GM21447 (cell line): ENCODE data around the gene SGSH.
A peak's percentile ranks its signal among the peaks of the same experiment; 100 is the strongest.
"Not testable (repeated sequence)": the region's sequence is repeated elsewhere in the genome, so short reads cannot be mapped to it uniquely, and the experiment has no call there.

Experiments
- ATAC-seq: cut with Tn5 transposase; IDR thresholded peaks from one replicate; pipeline ENCODE4 v1.9.1; 2021; ENCODE audit not compliant: unreplicated experiment

SGSH gene

DNA sequence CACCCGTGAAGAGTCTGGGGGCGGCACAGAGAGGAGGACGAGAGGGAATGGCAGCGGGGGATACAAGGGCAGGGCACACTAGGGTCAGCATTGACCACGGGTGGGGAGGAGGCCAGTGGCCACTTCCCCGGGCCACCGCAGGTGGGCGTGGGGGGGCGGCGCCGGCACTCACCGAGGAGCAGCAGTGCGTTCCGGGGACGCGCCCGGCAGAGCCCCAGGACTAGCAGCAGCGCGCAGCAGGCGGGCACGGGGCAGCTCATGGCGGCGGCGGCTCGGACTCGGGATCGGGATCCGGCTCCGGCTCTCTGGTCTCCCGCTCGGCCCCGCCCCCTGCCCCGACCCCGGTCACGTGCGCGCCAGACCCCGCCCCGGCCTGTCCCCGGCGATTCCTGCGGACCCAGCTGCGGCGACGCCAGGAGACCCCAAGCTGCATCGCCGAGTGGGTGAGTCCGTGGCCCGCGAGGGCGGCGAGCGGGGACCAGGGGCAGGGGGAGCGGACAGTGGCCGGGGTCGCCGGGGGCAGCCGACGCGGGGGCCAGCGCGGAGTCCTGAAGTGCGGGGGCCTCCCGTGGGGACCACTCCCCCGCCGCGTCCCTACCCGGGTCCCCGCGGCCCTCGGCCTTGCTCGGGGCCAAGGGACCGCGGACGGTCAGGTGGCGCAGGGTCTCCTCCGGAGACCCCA is at the start of gene SGSH, which contains the start of gene SLC26A11:
Gene SGSH, minus strand, starts transcription at position 280 of the 682 bp plus-strand sequence. Its CDS starts 20 bp downstream, at position 260.
Gene SLC26A11, plus strand, starts transcription at position 374 of the 682 bp plus-strand sequence. CDS start 1,134 bp downstream, outside the sequence.
- ATAC-seq = peak; percentile 30

DNA sequence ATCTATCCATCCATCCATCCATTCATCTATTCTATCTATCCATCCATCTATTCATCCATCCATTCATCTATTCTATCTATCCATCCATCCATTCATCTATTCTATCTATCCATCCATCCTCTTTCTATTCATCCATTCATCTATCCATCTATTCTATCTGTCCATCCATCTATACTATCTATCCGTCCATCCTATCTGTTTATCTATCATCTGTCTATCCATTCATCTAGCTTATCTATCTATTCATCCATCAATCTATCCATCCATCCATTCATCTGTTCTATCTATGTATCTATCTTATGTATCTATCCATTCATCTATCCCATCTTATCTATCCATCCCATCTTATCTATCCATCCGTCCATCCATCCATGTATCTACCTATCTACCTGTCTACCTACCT is 49.3 kb upstream of the SGSH start:
- no peak for ATAC-seq

DNA sequence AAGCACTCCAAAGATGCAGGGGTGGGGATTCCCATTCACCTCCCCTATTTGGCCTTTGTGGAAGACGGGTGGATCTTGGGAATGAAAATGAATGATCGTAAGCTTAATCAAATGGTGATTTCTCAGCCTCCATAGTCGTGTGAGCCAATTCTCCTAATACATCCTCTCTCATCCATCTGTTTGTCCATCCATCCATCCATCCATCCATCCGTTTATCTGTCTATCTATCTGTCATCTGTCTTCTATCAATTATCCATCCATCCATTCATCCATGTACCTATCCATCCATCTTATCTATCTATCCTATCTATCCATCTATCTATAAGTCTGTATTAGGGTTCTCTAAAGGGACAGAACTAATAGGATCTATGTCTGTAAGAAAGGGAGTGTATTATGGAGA is 48.3 kb upstream of the SGSH start:
- no peak for ATAC-seq

DNA sequence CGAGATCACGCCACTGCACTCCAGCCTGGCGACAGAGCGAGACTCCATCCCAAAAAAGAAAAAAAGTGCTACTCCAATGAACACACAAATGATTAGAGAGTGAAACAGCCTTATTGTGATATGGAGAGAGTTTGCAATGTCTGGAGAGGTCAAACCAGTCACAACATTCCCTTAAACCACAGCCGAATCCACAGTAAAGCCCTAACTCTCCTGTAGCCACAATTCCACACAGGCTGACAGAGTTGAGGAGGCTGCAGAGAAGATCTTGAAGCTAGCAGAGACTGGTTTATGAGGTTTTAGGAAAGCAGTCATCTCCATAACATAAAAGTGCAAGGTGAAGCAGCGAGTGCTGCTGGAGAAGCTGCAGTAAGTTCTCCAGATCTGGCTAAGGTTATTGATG is 47.3 kb upstream of the SGSH start:
- ATAC-seq = no peak

DNA sequence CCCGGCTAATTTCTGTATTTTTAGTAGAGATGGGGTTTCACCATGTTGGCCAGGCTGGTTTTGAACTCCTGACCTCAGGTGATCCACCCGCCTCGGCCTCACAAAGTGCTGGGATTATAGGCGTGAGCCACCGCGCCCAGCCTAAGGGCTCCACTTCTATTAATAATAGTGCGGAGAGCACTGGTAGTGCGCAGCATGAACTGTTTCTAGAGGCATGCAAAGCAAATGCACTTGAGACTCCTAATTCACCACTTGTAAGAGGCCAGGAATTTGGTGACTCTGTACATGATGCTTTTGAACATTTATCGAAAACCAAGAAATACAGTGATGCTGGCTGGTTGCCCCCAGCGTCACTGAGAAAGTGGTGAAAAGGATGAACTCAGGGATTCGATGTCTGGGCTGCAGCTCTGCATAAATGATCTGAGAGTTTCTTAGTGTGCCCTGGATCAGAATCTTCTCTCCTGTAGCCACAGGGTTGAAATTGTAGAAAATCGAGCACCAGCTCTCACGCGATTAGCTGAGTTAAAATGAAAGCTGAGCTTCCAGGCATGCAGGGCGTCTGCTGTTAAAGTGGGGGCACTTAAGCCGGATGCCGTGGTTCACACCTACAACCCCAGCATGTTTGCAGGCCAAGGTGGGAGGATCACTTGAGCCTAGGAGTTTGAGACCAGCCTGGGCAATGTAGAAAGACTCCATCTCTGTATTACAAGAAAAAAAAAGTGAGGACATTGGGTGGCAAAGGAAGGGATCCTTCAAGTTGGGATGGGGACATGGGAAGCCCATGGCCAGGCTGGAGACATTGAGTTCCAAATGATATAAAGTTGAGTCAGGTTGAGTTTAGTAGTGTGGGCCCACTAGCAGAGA is 45.3 kb upstream of the SGSH start:
- no peak for ATAC-seq

DNA sequence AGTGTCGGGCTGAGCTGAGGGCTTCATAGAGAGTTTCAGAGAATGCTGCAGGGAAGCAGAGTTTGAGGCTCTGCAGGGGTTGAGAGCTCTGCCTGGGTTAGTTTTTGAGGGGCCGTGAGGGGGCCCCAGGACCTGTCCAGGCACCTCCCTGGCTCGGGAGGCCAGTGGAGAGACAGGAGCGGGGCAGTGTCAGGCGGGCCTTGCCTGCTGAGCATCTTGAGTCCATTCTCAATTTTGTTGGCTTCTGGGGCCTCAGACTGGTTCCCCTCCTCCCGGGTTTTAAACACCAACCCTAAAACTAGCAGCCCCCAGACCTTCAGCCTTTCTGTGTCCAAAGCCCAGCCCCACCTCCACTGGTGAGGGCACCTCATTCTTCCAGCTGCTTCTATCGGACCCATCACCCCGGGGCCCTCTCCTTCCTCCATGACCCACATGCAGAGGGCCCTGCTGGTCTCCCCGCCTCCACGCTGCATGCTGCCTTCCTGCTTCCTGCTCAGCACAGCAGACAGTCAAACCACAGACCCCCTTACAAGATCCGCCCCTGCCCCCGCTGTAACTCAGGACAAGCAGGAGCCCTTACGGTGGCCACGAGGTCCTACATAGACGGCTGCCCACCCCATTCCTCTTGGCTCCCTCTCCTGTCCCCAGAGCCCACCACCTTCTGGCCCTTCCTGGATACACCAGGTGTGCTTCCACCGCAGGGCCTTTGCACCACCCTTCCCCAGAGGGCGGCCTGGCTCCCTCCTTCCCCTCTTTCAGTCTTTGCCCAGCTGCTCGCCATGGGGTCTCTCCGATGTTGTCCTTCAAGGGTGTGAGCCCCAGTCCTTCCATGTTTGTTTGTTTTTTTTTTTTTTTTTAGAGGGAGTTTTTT is 44.3 kb upstream of the SGSH start:
- ATAC-seq = no peak

DNA sequence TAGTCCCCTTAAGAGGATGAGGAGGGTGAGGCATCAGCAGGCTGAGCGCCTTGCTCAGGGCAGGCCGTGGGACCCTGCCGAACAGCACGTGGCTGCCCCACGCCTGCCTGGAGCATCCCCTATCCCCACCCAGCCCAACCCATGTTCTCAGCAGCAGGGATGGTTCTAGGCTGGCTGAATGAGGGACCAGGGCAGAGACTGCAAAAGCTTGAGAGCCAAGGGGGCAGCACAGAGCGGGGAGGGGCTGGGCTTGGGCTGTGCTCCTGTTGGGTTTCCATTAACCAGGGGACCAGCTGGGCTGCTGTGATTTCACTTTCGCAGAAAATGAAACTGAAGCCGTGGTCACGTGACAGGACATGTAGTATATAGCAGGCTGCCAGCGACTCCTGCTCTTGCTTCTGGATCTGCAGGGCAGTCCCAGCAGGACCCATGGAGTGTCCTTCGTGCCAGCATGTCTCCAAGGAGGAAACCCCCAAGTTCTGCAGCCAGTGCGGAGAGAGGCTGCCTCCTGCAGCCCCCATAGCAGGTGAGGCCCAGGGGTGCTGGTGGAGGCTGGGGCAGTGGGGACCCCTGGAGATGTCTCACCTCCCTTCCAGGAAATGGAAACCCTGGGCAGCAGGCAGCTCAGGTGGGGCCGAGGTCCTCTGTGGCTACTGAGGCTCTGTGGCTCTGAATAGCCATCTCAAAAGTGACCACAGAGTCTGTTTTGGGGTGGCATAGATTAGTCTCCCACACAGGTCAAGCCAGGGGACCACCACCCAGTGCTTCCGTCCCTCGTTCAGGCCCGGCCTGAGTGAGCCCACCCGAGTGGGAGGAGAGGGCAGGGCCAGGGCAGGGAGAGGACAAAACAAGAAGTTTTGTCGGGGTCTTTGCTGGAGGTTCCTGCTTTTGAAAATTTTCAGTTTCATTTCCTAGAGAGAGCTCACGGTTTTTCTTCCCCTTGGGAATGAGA is 43.4 kb upstream of the SGSH start:
- ATAC-seq = peak; percentile 42

DNA sequence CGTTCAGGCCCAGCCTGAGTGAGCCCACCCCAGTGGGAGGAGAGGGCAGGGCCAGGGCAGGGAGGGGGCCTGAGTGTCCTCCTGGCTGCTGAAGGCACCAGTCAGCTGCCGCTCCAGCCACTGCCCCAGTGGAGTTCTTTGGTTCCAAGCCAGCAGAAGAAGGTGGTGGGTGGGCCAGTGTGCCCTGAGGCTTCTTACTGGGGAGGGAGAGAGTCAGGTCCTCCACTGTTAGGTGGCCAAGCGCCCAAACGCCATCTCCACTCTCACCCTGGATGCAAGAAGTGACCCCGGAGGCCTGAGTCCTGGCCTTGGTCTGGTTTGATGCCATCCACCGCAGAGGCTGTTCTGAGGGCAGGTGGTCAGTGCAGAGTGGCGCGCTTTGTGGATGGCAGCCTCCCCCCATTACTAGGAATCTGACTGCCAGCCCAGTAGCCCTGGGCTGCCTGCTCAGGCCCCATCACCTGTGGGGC is 42.7 kb upstream of the SGSH start:
- ATAC-seq = no peak

DNA sequence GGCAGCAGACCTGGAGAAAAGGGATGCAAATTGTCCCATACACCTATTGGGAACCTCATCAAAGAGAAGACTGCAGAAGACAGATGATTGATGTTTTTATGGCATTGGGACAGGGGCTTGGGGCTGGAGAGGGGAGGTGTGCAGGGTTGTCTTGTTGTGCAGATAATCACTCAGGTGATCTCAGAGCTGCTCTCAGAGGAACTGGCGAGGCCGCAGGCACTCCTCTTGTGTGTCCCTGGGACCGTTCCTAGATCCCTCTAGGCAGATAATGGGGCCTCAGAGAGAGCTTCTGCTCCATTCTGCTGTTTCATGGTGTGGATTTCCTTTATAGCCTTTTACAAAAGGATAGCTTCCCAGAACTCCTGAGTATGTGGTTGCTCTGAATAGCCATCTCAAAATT is 42.2 kb upstream of the SGSH start:
- no peak for ATAC-seq

DNA sequence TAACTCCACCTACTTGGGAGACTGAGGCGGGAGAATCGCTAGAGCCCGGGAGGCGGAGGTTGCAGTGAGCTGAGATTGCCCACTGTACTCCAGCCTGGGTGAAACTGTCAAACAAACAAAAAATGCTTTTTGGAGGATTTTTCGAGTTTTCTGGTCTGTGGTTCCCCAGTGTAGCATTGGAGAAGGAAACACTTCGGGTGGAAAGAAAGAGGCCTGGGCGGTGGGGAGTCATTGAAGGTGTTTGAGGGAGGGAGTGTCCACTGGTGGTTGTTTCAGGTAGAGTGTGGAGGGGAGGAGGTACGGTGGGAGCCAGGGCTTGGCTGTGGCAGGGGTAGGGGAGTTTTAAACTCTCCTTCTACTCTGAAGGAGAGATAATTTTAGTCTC is 41.8 kb upstream of the SGSH start:
- no peak for ATAC-seq

DNA sequence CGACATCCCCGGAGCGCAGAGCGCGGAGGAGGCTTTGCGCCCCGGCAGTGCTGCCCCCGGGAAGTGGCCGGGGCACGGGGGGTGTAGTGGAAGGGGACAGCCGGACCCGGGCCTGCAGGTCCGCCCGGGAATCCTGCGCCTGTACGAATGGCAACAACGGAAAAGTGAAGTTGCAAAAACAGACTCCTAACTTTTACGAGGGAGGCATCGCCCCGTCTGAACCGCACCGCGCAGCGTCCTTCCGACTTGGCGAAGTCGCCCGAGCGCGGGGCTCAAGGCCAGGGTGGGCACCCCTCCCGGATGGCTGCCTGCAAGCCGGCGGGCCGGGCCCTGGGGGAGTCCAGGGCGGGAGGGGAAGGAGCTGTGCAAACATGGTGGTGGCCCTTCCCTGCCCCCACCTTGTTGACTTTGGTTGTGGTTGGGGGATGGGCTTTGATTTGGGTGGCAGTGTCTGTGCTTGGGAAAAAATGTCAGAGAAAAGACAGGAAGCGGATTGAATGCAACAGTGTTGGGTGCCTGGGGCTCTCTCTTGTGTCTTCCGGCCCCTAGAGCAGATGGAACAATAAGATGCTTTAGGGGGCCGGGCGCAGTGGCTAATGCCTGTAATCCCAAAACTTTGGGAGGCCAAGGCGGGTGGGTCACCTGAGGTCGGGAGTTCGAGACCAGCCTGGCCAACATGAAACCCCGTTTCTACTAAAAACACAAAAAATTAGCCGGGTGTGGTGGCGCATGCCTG is 41.2 kb upstream of the SGSH start:
- no peak for ATAC-seq

DNA sequence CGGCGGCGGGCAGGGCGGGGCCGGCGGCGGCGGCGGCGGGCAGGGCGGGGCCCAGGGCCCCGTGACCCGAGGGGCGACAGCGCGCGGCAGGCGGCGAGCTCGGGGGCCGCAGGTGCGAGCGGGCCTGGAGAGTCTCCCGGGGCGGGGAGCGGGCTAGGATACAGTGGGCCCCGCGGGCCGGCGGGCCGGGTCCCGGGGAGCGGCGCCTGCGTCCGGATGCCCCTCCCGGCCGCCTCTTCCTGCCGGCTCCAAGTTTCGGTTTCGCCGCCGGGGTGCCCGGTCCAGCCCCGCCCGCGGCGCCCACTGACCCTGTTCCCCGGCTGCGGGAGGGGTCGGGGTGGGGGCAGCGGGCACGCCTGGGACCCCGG is 40.6 kb upstream of the SGSH start, which contains the start of gene RNF213:
Gene RNF213, plus strand, starts transcription at position 62 of the 368 bp plus-strand sequence. CDS start 2,830 bp downstream, outside the sequence.
- no peak for ATAC-seq

DNA sequence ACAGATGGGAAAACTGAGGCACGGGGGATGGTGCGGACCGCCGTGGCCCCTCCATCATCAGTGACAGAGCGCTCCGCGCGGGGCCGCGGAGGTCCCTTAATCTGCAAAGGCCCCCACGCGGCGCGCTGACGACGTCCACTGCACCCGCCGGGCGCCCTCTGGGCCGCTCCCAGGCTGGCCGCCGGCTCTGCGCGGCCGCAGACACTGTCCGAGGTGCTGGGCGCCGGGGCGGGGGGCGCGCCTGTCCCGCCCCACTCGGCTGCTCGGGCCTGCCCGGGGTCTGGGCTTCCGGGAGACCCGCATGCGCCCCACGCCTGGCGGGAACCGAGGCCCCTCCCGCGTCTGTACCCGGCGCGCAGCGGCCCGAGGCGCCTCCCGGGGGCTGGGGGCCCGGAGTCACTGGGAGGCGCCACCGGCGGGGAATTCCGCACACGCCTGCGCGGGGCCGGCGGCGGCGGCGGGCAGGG is 40.0 kb upstream of the SGSH start:
- ATAC-seq = no peak

DNA sequence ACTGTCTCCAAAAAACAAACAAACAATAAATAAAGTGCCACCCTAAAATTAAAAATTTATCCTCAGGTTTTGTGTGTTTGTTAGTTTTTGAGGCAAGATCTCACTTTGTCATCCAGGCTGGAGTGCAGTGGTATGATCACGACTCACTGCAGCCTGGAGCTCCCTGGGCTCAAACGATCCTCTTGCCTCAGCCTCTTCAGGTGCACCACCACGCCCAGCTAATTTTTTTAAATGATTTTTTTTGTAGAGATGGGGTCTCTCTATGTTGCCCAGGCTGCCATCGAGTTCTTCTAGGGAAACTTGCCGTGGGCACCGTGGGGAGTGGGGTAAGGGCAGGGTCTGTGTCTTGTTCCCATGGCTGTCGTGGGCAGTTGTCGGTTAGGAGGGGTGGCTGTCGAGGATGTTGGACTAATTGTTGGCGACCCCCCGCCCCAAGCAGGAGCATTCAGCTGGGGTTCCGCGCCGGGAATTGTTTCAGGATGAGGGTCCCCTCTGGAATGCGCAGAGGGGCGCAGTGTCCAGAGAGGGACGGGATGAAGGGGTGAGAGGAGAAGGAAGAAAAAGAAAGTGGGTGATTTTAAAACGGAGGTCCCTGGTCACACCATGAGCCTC is 39.4 kb upstream of the SGSH start:
- ATAC-seq = no peak

DNA sequence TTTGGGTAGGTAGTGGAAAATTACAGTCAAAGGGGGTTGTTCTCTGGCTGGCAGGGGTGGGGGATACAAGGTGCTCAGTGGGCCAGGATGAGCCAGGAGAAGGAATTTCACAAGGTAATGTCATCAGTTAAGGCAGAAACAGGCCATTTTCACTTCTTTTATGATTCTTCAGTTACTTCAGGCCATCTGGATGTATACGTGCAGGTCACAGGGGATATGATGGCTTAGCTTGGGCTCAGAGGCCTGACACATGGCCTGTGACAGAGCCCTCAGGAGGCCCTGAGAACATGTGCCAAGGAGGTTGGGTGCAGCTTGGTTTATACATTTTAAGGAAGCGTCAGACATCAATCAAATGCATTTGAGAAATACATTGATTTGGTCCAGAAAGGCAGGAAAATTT is 38.2 kb upstream of the SGSH start:
- ATAC-seq = not testable (repeated sequence)

DNA sequence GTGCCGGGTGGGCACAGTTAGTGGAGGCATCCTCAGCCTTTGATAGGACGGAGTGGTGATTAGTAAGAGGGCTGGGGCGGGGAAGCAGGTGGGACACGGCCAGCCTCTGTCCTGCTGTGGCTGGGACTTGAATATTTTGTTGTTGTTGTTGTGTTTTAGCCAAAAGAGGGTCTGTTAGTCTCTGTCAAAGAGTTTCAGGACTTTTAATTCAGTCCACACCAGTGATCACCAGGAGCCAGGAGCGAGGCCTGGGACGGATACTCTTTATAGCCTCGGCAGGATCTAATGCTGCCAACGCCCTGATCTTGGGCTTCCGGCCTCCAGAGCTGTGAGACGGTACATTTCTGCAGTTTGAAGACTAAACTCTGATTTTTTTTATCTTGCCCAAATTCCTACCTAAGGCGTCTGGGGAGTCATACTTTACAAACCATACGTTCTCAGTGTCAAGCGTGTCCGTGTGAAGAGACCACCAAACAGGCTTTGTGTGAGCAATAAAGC is 37.6 kb upstream of the SGSH start:
- ATAC-seq = no peak

DNA sequence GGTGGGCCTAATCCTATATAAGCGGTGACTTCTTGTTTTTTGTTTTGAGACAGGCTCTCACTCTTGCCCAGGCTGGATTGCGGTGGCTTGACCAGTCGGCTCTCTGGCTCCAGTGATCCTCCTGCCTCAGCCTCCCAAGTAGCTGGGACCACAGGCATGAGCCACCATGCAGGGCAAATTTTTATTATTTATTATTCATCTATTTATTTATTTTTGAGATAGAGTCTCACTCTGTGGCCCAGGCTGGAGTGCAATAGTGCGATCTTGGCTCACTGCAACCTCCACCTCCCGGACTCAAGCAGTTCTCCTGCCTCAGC is 35.9 kb upstream of the SGSH start:
- ATAC-seq = no peak

DNA sequence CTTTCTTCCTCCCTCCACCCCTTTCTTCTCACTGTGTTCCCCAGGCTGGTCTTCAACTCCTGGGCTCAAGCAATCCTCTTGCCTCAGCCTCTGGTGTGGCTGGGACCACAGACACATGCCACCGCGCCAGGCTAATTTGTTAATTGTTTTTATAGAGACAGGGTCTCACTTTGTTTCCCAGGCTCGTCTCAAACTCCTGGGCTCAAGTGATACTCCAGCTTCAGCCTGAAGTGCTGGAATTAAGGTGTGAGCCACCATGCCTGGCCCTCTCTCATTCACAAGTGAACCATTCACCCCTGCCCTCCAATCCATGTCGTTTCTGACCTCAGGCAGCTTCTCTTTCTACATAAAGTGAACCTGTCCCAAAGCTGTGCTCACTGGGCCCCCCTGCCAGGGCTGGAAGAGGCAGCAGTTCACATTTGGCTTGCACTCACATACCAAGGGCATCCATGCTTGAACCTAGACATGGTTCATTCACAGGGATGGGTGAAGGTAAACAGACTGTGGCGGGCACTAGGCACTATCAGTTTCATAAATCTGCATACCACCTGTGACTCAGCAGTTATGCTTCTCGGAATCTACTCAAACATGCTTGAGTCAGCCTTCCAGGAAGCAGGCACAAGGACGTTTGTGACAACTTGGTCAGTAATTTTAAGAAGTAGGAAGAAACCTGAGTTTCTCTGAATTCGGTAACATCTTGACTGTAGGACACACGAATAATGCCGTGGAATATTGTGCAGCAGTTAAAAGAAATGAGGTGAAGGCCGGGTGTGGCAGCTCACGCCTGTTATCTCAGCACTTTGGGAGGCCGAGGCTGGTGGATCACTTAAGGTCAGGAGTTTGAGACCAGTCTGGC is 34.5 kb upstream of the SGSH start:
- ATAC-seq = peak; percentile 64
